ENCODE measurements around the gene PRPF6. TPM values are rescaled to one million over a fixed set of nuclear protein-coding genes. Genes with fewer than 3 reads are reported as not detected.

PRPF6 gene
- total and polyA plus RNA-seq, 2 donors (not counting 1 experiment from before 2014, with no cell fraction given), result 31.7 to 82.9 TPM

DNA sequence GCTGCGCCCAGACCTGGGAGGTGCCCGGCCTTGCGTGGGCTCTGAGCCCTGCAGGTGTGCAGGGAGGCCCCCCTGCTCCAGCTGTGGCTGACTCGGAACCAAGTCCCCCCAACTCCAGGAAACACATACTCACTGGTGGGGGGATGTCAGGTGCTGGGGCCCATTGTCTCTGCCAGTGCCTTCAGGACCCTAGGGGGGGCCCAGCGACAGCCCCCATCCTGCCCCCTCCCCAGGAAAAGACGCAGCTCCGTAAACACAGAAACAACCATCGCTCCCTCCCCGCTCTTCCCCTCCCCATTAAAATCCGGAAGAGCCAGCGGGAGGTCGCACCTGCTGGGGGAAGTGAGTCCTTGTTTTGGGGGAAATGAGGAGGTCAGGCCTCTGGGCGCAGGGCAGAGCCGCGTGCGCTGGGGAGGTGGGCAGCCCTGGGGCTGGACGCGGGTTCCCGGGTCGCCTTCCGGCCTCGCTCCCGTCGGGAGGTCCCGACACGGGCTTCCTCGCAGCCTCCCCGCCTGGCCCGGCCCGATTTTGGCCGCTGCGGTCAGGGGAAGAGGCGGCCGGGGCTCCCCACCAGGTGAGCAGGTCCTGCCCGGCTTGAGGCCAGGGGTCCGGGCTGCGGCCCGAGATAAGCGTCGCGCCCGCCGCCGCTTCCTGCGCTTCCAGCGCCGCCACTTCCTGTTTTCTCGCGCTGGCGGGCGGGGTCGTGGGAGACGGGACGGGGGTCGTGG is 61.3 kb downstream of the PRPF6 start:
- ATAC-seq (ENCODE audit: low read depth) (no peak), DNase-seq (peak; percentile 51)
- Histone ChIP-seq H3K4me2 (replicated peaks; ENCODE audit: low read depth, low read length, poor library complexity, severe bottlenecking) (peak overlapping the region; percentile 86), H4K20me1 (ENCODE audit: control insufficient read depth, insufficient read depth, low read length, poor library complexity, severe bottlenecking) (peaks cover 3% of the 10 kb centered on the region), H2AFZ (ENCODE audit: insufficient read depth, low read depth, low read length, poor library complexity, severe bottlenecking) (peak overlapping the region; percentile 77), H3K27ac (ENCODE audit: low read length in 2 of 2) (peak overlapping the region in 1 of 2 donors; percentile 56), H3K4me1 (ENCODE audit: control insufficient read depth in 2 of 2, insufficient read depth in 2 of 2, low read length in 2 of 2) (peaks cover 31 to 32% of the 10 kb centered on the region in 2 donors), H3K9me3 (ENCODE audit: control extremely low read depth in 1 of 3, control insufficient read depth in 2 of 3, insufficient read depth in 1 of 3, low read length in 2 of 3) (peaks cover 0 to 3% (median 0%) of the 10 kb centered on the region in 3 donors), H3K9ac (ENCODE audit: low read length) (peak overlapping the region; percentile 75), H3K36me3 (replicated peaks in 1 of 2; ENCODE audit: control extremely low read depth in 1 of 2, control insufficient read depth in 1 of 2, extremely low read depth in 1 of 2, insufficient read depth in 2 of 2, low read length in 1 of 2) (no peaks in the 10 kb centered on the region), H3K27me3 (replicated peaks in 1 of 4; ENCODE audit: control extremely low read depth in 1 of 4, control insufficient read depth in 3 of 4, insufficient read depth in 4 of 4, low read length in 3 of 4) (peaks cover 0 to 31% (median 12%) of the 10 kb centered on the region in 4 experiments), H3K4me3 (ENCODE audit: control extremely low read depth in 1 of 5, extremely low read depth in 1 of 5, insufficient read depth in 1 of 5, low read depth in 2 of 5, low read length in 4 of 5) (peak overlapping the region in 4 of 5 experiments; percentile 52 to 64 (median 60)), H3K79me2 (ENCODE audit: control insufficient read depth, insufficient read depth, low read length) (no peaks in the 10 kb centered on the region)
- Mint-ChIP-seq H3K4me3 (peak overlapping the region; percentile 77), H3K27me3 (peaks cover 36% of the 10 kb centered on the region), H3K4me1 (peaks cover 23% of the 10 kb centered on the region), H3K9me3 (ENCODE audit: insufficient read depth) (no peaks in the 10 kb centered on the region), H3K27ac (no peak overlapping the region)
- under 1% methylated on average over 29 of the region's 55 CpGs for WGBS (ENCODE audit: insufficient coverage)
- no peak for TF ChIP-seq EZH2 (IDR thresholded peaks at IDR 0.05; ENCODE audit: borderline replicate concordance, insufficient read depth, low read depth, low read length, poor library complexity, severe bottlenecking)
- TF ChIP-seq, protein P1, sequence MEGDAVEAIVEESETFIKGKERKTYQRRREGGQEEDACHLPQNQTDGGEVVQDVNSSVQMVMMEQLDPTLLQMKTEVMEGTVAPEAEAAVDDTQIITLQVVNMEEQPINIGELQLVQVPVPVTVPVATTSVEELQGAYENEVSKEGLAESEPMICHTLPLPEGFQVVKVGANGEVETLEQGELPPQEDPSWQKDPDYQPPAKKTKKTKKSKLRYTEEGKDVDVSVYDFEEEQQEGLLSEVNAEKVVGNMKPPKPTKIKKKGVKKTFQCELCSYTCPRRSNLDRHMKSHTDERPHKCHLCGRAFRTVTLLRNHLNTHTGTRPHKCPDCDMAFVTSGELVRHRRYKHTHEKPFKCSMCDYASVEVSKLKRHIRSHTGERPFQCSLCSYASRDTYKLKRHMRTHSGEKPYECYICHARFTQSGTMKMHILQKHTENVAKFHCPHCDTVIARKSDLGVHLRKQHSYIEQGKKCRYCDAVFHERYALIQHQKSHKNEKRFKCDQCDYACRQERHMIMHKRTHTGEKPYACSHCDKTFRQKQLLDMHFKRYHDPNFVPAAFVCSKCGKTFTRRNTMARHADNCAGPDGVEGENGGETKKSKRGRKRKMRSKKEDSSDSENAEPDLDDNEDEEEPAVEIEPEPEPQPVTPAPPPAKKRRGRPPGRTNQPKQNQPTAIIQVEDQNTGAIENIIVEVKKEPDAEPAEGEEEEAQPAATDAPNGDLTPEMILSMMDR (IDR thresholded peaks at IDR 0.05), result no peak
- ChIA-PET CTCF (interaction anchor here (0.7 to 6.4 kb wide), 7 partner anchors 12 to 78 kb away, joined by 3 to 108 read pairs (median 5); partner anchors contain the start of genes OPRL1 and RGS19), POLR2A (no interaction called here)
- intact Hi-C loops (cut with micrococcal nuclease), result no loop called here

DNA sequence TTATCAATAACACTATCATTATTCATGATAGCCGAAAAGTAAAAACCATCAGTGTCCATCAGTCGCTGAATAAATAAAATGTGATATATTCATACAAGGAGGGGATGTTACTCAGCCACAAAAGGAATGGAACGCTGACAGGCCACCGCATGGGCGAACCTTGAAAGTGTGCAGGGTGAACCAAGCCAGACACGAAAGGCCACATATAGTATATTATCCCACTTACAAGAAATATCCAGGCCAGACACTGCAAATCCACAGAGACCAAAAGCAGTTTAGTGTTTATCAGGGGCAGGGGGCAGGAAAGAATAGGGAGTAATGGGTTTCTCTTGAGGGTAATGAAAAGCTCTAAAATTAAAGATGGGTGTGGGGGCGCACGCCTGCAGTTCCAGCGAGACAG is 62.8 kb downstream of the PRPF6 start:
- WGBS (ENCODE audit: insufficient coverage), result no CpG with 5 or more reads among the region's 9 CpGs
- Mint-ChIP-seq H3K27ac (no peak overlapping the region), H3K4me3 (no peak overlapping the region), H3K4me1 (peaks cover 20% of the 10 kb centered on the region), H3K27me3 (peaks cover 39% of the 10 kb centered on the region), H3K9me3 (ENCODE audit: insufficient read depth) (no peaks in the 10 kb centered on the region)
- Histone ChIP-seq H3K36me3 (replicated peaks in 1 of 2; ENCODE audit: control extremely low read depth in 1 of 2, control insufficient read depth in 1 of 2, extremely low read depth in 1 of 2, insufficient read depth in 2 of 2, low read length in 1 of 2) (no peaks in the 10 kb centered on the region), H3K27ac (ENCODE audit: low read length in 2 of 2) (no peak overlapping the region), H3K4me2 (replicated peaks; ENCODE audit: low read depth, low read length, poor library complexity, severe bottlenecking) (no peak overlapping the region), H2AFZ (ENCODE audit: insufficient read depth, low read depth, low read length, poor library complexity, severe bottlenecking) (no peak overlapping the region), H3K27me3 (replicated peaks in 1 of 4; ENCODE audit: control extremely low read depth in 1 of 4, control insufficient read depth in 3 of 4, insufficient read depth in 4 of 4, low read length in 3 of 4) (peaks cover 0 to 33% (median 11%) of the 10 kb centered on the region in 4 experiments), H3K9me3 (ENCODE audit: control extremely low read depth in 1 of 3, control insufficient read depth in 2 of 3, insufficient read depth in 1 of 3, low read length in 2 of 3) (peaks cover 0 to 3% (median 0%) of the 10 kb centered on the region in 3 donors), H3K79me2 (ENCODE audit: control insufficient read depth, insufficient read depth, low read length) (no peaks in the 10 kb centered on the region), H3K9ac (ENCODE audit: low read length) (no peak overlapping the region), H3K4me3 (ENCODE audit: control extremely low read depth in 1 of 5, extremely low read depth in 1 of 5, insufficient read depth in 1 of 5, low read depth in 2 of 5, low read length in 4 of 5) (no peak overlapping the region), H3K4me1 (ENCODE audit: control insufficient read depth in 2 of 2, insufficient read depth in 2 of 2, low read length in 2 of 2) (peaks cover 20 to 21% of the 10 kb centered on the region in 2 donors), H4K20me1 (ENCODE audit: control insufficient read depth, insufficient read depth, low read length, poor library complexity, severe bottlenecking) (no peaks in the 10 kb centered on the region)
- POLR2A ChIA-PET, result interaction anchor here (1.6 kb wide), 1 partner anchor 34 kb away, joined by 4 read pairs; no protein-coding TSS in a partner anchor
- CTCF ChIA-PET, result interaction anchor here (0.7 to 0.9 kb wide), 3 partner anchors 14 to 186 kb away, joined by 3 to 5 read pairs (median 3); no protein-coding TSS in a partner anchor
- intact Hi-C loops (cut with micrococcal nuclease), result no loop called here
- ATAC-seq (ENCODE audit: low read depth), result no peak
- DNase-seq, result no peak
- TF ChIP-seq EZH2 (IDR thresholded peaks at IDR 0.05; ENCODE audit: borderline replicate concordance, insufficient read depth, low read depth, low read length, poor library complexity, severe bottlenecking), result no peak
- TF ChIP-seq, protein P1 (IDR thresholded peaks at IDR 0.05), result no peak
